Mesenchymal stem cell (in vitro differentiated cells and primary cell): ENCODE results near the gene C1QTNF9.

Source experiments
- DNase-seq: peaks from one replicate; pipeline ENCODE4 v3.0.0-alpha.2; 2013
- H2AFZ ChIP-seq: one replicate; pipeline ENCODE4 v1.6.1; 2013; ENCODE audit warnings: low read depth, mild to moderate bottlenecking, control low read depth, inconsistent platforms, low read length, moderate library complexity
- H2AK5ac ChIP-seq: 2 replicates; pipeline ENCODE4 v1.6.1; 2013; ENCODE audit warnings: low read length, moderate library complexity, mild to moderate bottlenecking, inconsistent platforms; ENCODE audit not compliant: severe bottlenecking
- H2BK120ac ChIP-seq: one replicate; pipeline ENCODE4 v1.6.1; 2013; ENCODE audit warnings: low read depth, mild to moderate bottlenecking, inconsistent platforms, low read length, moderate library complexity
- H2BK12ac ChIP-seq, 2 experiments: one replicate each; pipeline ENCODE4 v1.6.1; 2013; ENCODE audit warnings: inconsistent platforms in 2 of 2, low read length in 2 of 2, mild to moderate bottlenecking in 2 of 2, moderate library complexity in 2 of 2, control low read depth in 1 of 2
- H2BK15ac ChIP-seq: one replicate; pipeline ENCODE4 v1.6.1; 2013; ENCODE audit warnings: mild to moderate bottlenecking, low read depth, inconsistent platforms; ENCODE audit not compliant: poor library complexity, severe bottlenecking
- H2BK5ac ChIP-seq: 2 replicates; pipeline ENCODE4 v1.6.1; 2013; ENCODE audit warnings: low read depth, mild to moderate bottlenecking, low read length, control low read depth, inconsistent platforms; ENCODE audit not compliant: poor library complexity, severe bottlenecking
- H3K14ac ChIP-seq, 2 experiments: one replicate each; pipeline ENCODE4 v1.6.1; 2013; ENCODE audit warnings: inconsistent platforms in 2 of 2, low read length in 2 of 2, control low read depth in 1 of 2, mild to moderate bottlenecking in 1 of 2, moderate library complexity in 1 of 2
- H3K18ac ChIP-seq, 2 experiments: one replicate each; pipeline ENCODE4 v1.6.1; 2013; ENCODE audit warnings: inconsistent platforms in 2 of 2, low read length in 2 of 2, control low read depth in 1 of 2, low read depth in 1 of 2, mild to moderate bottlenecking in 1 of 2
- H3K23ac ChIP-seq, 2 experiments: one replicate each; pipeline ENCODE4 v1.6.1; 2013; ENCODE audit warnings: inconsistent platforms in 2 of 2, low read length in 2 of 2, mild to moderate bottlenecking in 2 of 2, moderate library complexity in 2 of 2, control low read depth in 1 of 2
- H3K27ac ChIP-seq: 2 replicates; pipeline ENCODE4 v1.5.1; 2013; ENCODE audit warnings: mild to moderate bottlenecking, moderate library complexity, low read length, control low read depth, inconsistent platforms; ENCODE audit not compliant: poor library complexity, severe bottlenecking
- H3K27me3 ChIP-seq, 2 experiments: 2 replicates each; pipeline versions ENCODE4 v1.6.1 to v1.7.0; 2013; ENCODE audit warnings: low read length in 2 of 2, mild to moderate bottlenecking in 2 of 2, moderate library complexity in 2 of 2, control low read depth in 1 of 2, inconsistent platforms in 1 of 2; ENCODE audit not compliant: control insufficient read depth in 1 of 2, insufficient read depth in 1 of 2
- H3K36me3 ChIP-seq, 2 experiments: 2 replicates each; pipeline versions ENCODE4 v1.6.1 to v1.7.0; 2013; ENCODE audit warnings: low read length in 2 of 2, control low read depth in 1 of 2, inconsistent platforms in 1 of 2, low read depth in 1 of 2, mild to moderate bottlenecking in 1 of 2; ENCODE audit not compliant: insufficient read depth in 2 of 2, control insufficient read depth in 1 of 2
- H3K4ac ChIP-seq, 2 experiments: one replicate each; pipeline ENCODE4 v1.6.1; 2013; ENCODE audit warnings: inconsistent platforms in 2 of 2, low read length in 2 of 2, mild to moderate bottlenecking in 2 of 2, moderate library complexity in 2 of 2, control low read depth in 1 of 2, low read depth in 1 of 2
- H3K4me1 ChIP-seq: 2 replicates; pipeline ENCODE4 v1.6.1; 2013; ENCODE audit warnings: low read depth, low read length, control low read depth; ENCODE audit not compliant: control insufficient read depth, insufficient read depth
- H3K4me2 ChIP-seq: 2 replicates; pipeline ENCODE4 v1.6.1; 2013; ENCODE audit warnings: low read length, mild to moderate bottlenecking, inconsistent platforms; ENCODE audit not compliant: poor library complexity, severe bottlenecking
- H3K4me3 ChIP-seq, 2 experiments: 2 replicates each; pipeline versions ENCODE4 v1.5.1 to v1.7.0; 2013; ENCODE audit warnings: low read length in 2 of 2, mild to moderate bottlenecking in 2 of 2, control low read depth in 1 of 2, low read depth in 1 of 2; ENCODE audit not compliant: insufficient read depth in 1 of 2
- H3K79me1 ChIP-seq: replicated peaks from 2 replicates; pipeline ENCODE4 v1.6.1; 2013; ENCODE audit warnings: mild to moderate bottlenecking, control low read depth, low read length, inconsistent platforms; ENCODE audit not compliant: poor library complexity, severe bottlenecking
- H3K9ac ChIP-seq: 2 replicates; pipeline ENCODE4 v1.7.0; 2013; ENCODE audit warnings: mild to moderate bottlenecking, low read length, moderate library complexity
- H3K9me3 ChIP-seq: 2 replicates; pipeline ENCODE4 v1.7.0; 2013; ENCODE audit warnings: mild to moderate bottlenecking, low read length; ENCODE audit not compliant: control insufficient read depth
- H4K8ac ChIP-seq: one replicate; pipeline ENCODE4 v1.6.1; 2013; ENCODE audit warnings: inconsistent platforms, mild to moderate bottlenecking, low read length, moderate library complexity
- H4K91ac ChIP-seq: one replicate; pipeline ENCODE4 v1.6.1; 2013; ENCODE audit warnings: mild to moderate bottlenecking, low read length, inconsistent platforms
- WGBS: methylation state at CpG from one replicate; pipeline ENCODE4 v1.1.7; 2013; ENCODE audit warnings: mixed read lengths; 5-methylcytosine and 5-hydroxymethylcytosine counted together

C1QTNF9 gene

GRCh38 chr13:24287748-24288287 is 21.6 kb upstream of the C1QTNF9 start:
- Histone ChIP-seq H2BK15ac (no peak overlapping the region), H3K79me1 (no peaks in the 10 kb centered on the region), H3K36me3 (peaks cover 24 to 39% of the 10 kb centered on the region in 2 experiments), H3K9ac (no peak overlapping the region), H2BK12ac (no peak overlapping the region), H2AK5ac (no peak overlapping the region), H3K4me1 (peaks cover 5% of the 10 kb centered on the region), H2AFZ (no peak overlapping the region), H3K4me2 (no peak overlapping the region), H2BK5ac (no peak overlapping the region), H3K14ac (no peak overlapping the region), H3K9me3 (no peaks in the 10 kb centered on the region), H3K27me3 (no peaks in the 10 kb centered on the region), H3K23ac (no peak overlapping the region), H4K91ac (no peak overlapping the region), H4K8ac (no peak overlapping the region), H2BK120ac (no peak overlapping the region), H3K27ac (no peak overlapping the region), H3K4ac (no peak overlapping the region), H3K18ac (no peak overlapping the region), H3K4me3 (no peak overlapping the region)
- no peak for DNase-seq
- 94% methylated on average over 8 of the region's 8 CpGs for whole genome bisulfite sequencing

- DNase-seq = peak; percentile 31
- Histone ChIP-seq H3K14ac (no peak overlapping the region), H4K91ac (no peak overlapping the region), H2AFZ (no peak overlapping the region), H3K4ac (no peak overlapping the region), H3K4me3 (no peak overlapping the region), H2BK120ac (no peak overlapping the region), H2BK15ac (no peak overlapping the region), H3K9ac (no peak overlapping the region), H4K8ac (no peak overlapping the region), H2AK5ac (no peak overlapping the region), H2BK5ac (no peak overlapping the region), H3K27ac (no peak overlapping the region), H3K23ac (no peak overlapping the region), H3K18ac (no peak overlapping the region), H3K4me2 (no peak overlapping the region), H3K4me1 (peaks cover 5% of the 10 kb centered on the region), H3K36me3 (peaks cover 24 to 43% of the 10 kb centered on the region in 2 experiments), H3K27me3 (no peaks in the 10 kb centered on the region), H3K9me3 (no peaks in the 10 kb centered on the region), H3K79me1 (no peaks in the 10 kb centered on the region), H2BK12ac (no peak overlapping the region)
- WGBS = 84% methylated on average over 5 of the region's 5 CpGs
Measured at GRCh38 chr13:24288870-24289269, 20.5 kb upstream of the C1QTNF9 start.

- Histone ChIP-seq H4K91ac (no peak overlapping the region), H3K23ac (no peak overlapping the region), H2BK120ac (no peak overlapping the region), H2AK5ac (no peak overlapping the region), H4K8ac (no peak overlapping the region), H3K4ac (no peak overlapping the region), H3K4me1 (peaks cover 5% of the 10 kb centered on the region), H3K79me1 (no peaks in the 10 kb centered on the region), H3K36me3 (peaks cover 38 to 46% of the 10 kb centered on the region in 2 experiments), H3K4me2 (no peak overlapping the region), H3K27ac (no peak overlapping the region), H2AFZ (no peak overlapping the region), H2BK15ac (no peak overlapping the region), H2BK5ac (no peak overlapping the region), H3K18ac (no peak overlapping the region), H3K14ac (no peak overlapping the region), H2BK12ac (no peak overlapping the region), H3K9ac (no peak overlapping the region), H3K9me3 (no peaks in the 10 kb centered on the region), H3K27me3 (no peaks in the 10 kb centered on the region), H3K4me3 (no peak overlapping the region)
- WGBS = 98% methylated on average over 17 of the region's 20 CpGs
- DNase-seq = no peak
Measured at GRCh38 chr13:24290280-24290932, 19.0 kb upstream of the C1QTNF9 start.

- H3K9ac ChIP-seq = no peak overlapping the region
- no peak overlapping the region for H3K18ac ChIP-seq
- no peak overlapping the region for H2BK120ac ChIP-seq
- no peak overlapping the region for H2AFZ ChIP-seq
- H3K14ac ChIP-seq = no peak overlapping the region
- no peak overlapping the region for H3K23ac ChIP-seq
- no peak for DNase-seq
- no peak overlapping the region for H3K4me3 ChIP-seq
- no peaks in the 10 kb centered on the region for H3K79me1 ChIP-seq
- H3K4ac ChIP-seq = no peak overlapping the region
- no peak overlapping the region for H2BK15ac ChIP-seq
- 97% methylated on average over 6 of the region's 6 CpGs for WGBS
- no peak overlapping the region for H3K4me2 ChIP-seq
- no peak overlapping the region for H3K27ac ChIP-seq
- H2BK5ac ChIP-seq = no peak overlapping the region
- peaks cover 32 to 35% of the 10 kb centered on the region in 2 experiments for H3K36me3 ChIP-seq
- H2AK5ac ChIP-seq = no peak overlapping the region
- H4K8ac ChIP-seq = no peak overlapping the region
- no peaks in the 10 kb centered on the region for H3K9me3 ChIP-seq
- H3K27me3 ChIP-seq = no peaks in the 10 kb centered on the region
- no peak overlapping the region for H4K91ac ChIP-seq
- H2BK12ac ChIP-seq = no peak overlapping the region
- H3K4me1 ChIP-seq = peaks cover 3% of the 10 kb centered on the region
Measured at GRCh38 chr13:24292481-24292880, 16.9 kb upstream of the C1QTNF9 start.
